Activated T-cell treated with anti-CD3 and anti-CD28 coated beads, Interleukin-2, amount 50 U/mL, for 72 hours (primary cell): ENCODE measurements around the gene MICALL2. TPM values are rescaled to one million over a fixed set of nuclear protein-coding genes. Genes with fewer than 3 reads are reported as not detected.

ENCODE experiments used
- ATAC-seq, 2 donors: fragments of 150-1000 bp; cut with Tn5 transposase; replicated peaks in 1 of 2; 2 replicates each; pipeline ENCODE4 v1.10.0; 2021; ENCODE audit warnings: moderate library complexity in 2 of 2, mild to moderate bottlenecking in 1 of 2
- DNase-seq, 2 donors: peaks; one replicate each; pipeline ENCODE4 v3.0.0; 2021 to 2022; ENCODE audit warnings: mixed read lengths in 1 of 2
- H3K27ac Mint-ChIP-seq: one replicate; pipeline ENCODE4 v1.8.0; 2022; ENCODE audit warnings: mild to moderate bottlenecking, moderate library complexity, mixed read lengths
- H3K27me3 Mint-ChIP-seq: one replicate; pipeline ENCODE4 v1.8.0; 2022; ENCODE audit warnings: low read depth, mixed read lengths
- H3K36me3 Mint-ChIP-seq, 2 donors: one replicate each; pipeline ENCODE4 v1.8.0; 2022; ENCODE audit warnings: mixed read lengths in 2 of 2, mild to moderate bottlenecking in 1 of 2; ENCODE audit not compliant: insufficient read depth in 2 of 2
- H3K4me1 Mint-ChIP-seq: one replicate; pipeline ENCODE4 v1.8.0; 2022; ENCODE audit warnings: low read depth, mixed read lengths
- H3K4me3 Mint-ChIP-seq, 2 donors: one replicate each; pipeline ENCODE4 v1.8.0; 2022; ENCODE audit warnings: mild to moderate bottlenecking in 2 of 2, mixed read lengths in 2 of 2, moderate library complexity in 2 of 2
- H3K9me3 Mint-ChIP-seq, 2 donors: one replicate each; pipeline ENCODE4 v1.8.0; 2022; ENCODE audit warnings: mixed read lengths in 2 of 2
- total RNA-seq, 2 donors: library from RNA; stranded (reverse); gene quantifications; one replicate each; pipeline ENCODE4 v1.2.3, GENCODE V29; 2022

MICALL2 gene
- total RNA-seq, 2 donors from 2014 or later: 3.5 to 3.7 TPM

GRCh38 chr7:1402110-1402790 lies 57.0 kb downstream of the MICALL2 start:
- DNase-seq (no peak), ATAC-seq (no peak)
- Mint-ChIP-seq H3K36me3 (peaks cover 0 to 3% of the 10 kb centered on the region in 2 donors), H3K4me1 (peaks cover 9% of the 10 kb centered on the region), H3K4me3 (no peak overlapping the region), H3K27me3 (peaks cover 55% of the 10 kb centered on the region), H3K27ac (no peak overlapping the region), H3K9me3 (peaks cover 0 to 4% of the 10 kb centered on the region in 2 donors)

- H3K9me3 Mint-ChIP-seq: peaks cover 4% of the 10 kb centered on the region in 2 donors
- H3K27me3 Mint-ChIP-seq: peaks cover 55% of the 10 kb centered on the region
- H3K4me1 Mint-ChIP-seq: peaks cover 9% of the 10 kb centered on the region
- ATAC-seq: no peak
- peaks cover 0 to 3% of the 10 kb centered on the region in 2 donors for H3K36me3 Mint-ChIP-seq
- H3K27ac Mint-ChIP-seq: no peak overlapping the region
- no peak for DNase-seq
- no peak overlapping the region for H3K4me3 Mint-ChIP-seq
Observed at GRCh38 chr7:1401011-1401410, 58.3 kb downstream of the MICALL2 start.

- DNase-seq: no peak
- peaks cover 0 to 3% of the 10 kb centered on the region in 2 donors for H3K36me3 Mint-ChIP-seq
- ATAC-seq: no peak
- H3K4me3 Mint-ChIP-seq: no peak overlapping the region
- H3K9me3 Mint-ChIP-seq: peaks cover 4% of the 10 kb centered on the region in 2 donors
- H3K27me3 Mint-ChIP-seq: peaks cover 55% of the 10 kb centered on the region
- no peak overlapping the region for H3K27ac Mint-ChIP-seq
- H3K4me1 Mint-ChIP-seq: peaks cover 9% of the 10 kb centered on the region
Observed at GRCh38 chr7:1400371-1400770, 58.9 kb downstream of the MICALL2 start.

- Mint-ChIP-seq H3K27me3 (peaks cover 34% of the 10 kb centered on the region), H3K27ac (no peak overlapping the region), H3K36me3 (peaks cover 0 to 3% of the 10 kb centered on the region in 2 donors), H3K9me3 (peaks cover 4% of the 10 kb centered on the region in 2 donors), H3K4me3 (no peak overlapping the region), H3K4me1 (no peaks in the 10 kb centered on the region)
- DNase-seq: no peak
- no peak for ATAC-seq
Observed at GRCh38 chr7:1397491-1398327, 61.6 kb downstream of the MICALL2 start.

GRCh38 chr7:1396195-1396594 lies 63.1 kb downstream of the MICALL2 start:
- peaks cover 19% of the 10 kb centered on the region for H3K27me3 Mint-ChIP-seq
- H3K4me3 Mint-ChIP-seq: no peak overlapping the region
- peaks cover 0 to 2% of the 10 kb centered on the region in 2 donors for H3K36me3 Mint-ChIP-seq
- H3K4me1 Mint-ChIP-seq: no peaks in the 10 kb centered on the region
- H3K27ac Mint-ChIP-seq: no peak overlapping the region
- peaks cover 0 to 4% of the 10 kb centered on the region in 2 donors for H3K9me3 Mint-ChIP-seq
- DNase-seq (no peak), ATAC-seq (no peak)

GRCh38 chr7:1395211-1396070 lies 63.8 kb downstream of the MICALL2 start:
- Mint-ChIP-seq H3K27me3 (peaks cover 11% of the 10 kb centered on the region), H3K36me3 (peaks cover 0 to 2% of the 10 kb centered on the region in 2 donors), H3K4me1 (no peaks in the 10 kb centered on the region), H3K27ac (no peak overlapping the region), H3K4me3 (no peak overlapping the region), H3K9me3 (peaks cover 0 to 4% of the 10 kb centered on the region in 2 donors)
- ATAC-seq: no peak
- DNase-seq: no peak

GRCh38 chr7:1394371-1394770 lies 64.9 kb downstream of the MICALL2 start:
- Mint-ChIP-seq H3K4me1 (no peaks in the 10 kb centered on the region), H3K9me3 (peaks cover 0 to 4% of the 10 kb centered on the region in 2 donors), H3K36me3 (peaks cover 0 to 2% of the 10 kb centered on the region in 2 donors), H3K4me3 (no peak overlapping the region), H3K27me3 (peaks cover 8% of the 10 kb centered on the region), H3K27ac (no peak overlapping the region)
- DNase-seq (no peak), ATAC-seq (no peak)

- Mint-ChIP-seq H3K9me3 (peaks cover 0 to 4% of the 10 kb centered on the region in 2 donors), H3K27ac (no peak overlapping the region), H3K4me3 (no peak overlapping the region), H3K27me3 (peaks cover under 1% of the 10 kb centered on the region), H3K36me3 (peaks cover 0 to 2% of the 10 kb centered on the region in 2 donors), H3K4me1 (no peaks in the 10 kb centered on the region)
- ATAC-seq (no peak), DNase-seq (no peak)
Observed at GRCh38 chr7:1393421-1393820, 65.8 kb downstream of the MICALL2 start.

- Mint-ChIP-seq H3K4me3 (no peak overlapping the region), H3K4me1 (no peaks in the 10 kb centered on the region)
- no peak for DNase-seq
Observed at GRCh38 chr7:1392556-1392955, 66.7 kb downstream of the MICALL2 start.

GRCh38 chr7:1391449-1391848 lies 67.8 kb downstream of the MICALL2 start:
- DNase-seq (no peak), ATAC-seq (no peak)
- Mint-ChIP-seq H3K27me3 (no peaks in the 10 kb centered on the region), H3K27ac (no peak overlapping the region), H3K9me3 (peaks cover 0 to 2% of the 10 kb centered on the region in 2 donors), H3K4me1 (no peaks in the 10 kb centered on the region), H3K36me3 (peaks cover 0 to 2% of the 10 kb centered on the region in 2 donors), H3K4me3 (no peak overlapping the region)

More at GRCh38 chr7:1392556-1392955, 66.7 kb downstream of the MICALL2 start:
- ATAC-seq: no peak
- Mint-ChIP-seq H3K27me3 (no peaks in the 10 kb centered on the region), H3K9me3 (peaks cover 0 to 4% of the 10 kb centered on the region in 2 donors), H3K36me3 (peaks cover 0 to 2% of the 10 kb centered on the region in 2 donors), H3K27ac (no peak overlapping the region)

GRCh38 chr7:1388703-1389335 lies 70.5 kb downstream of the MICALL2 start:
- ATAC-seq: no peak
- H3K27ac Mint-ChIP-seq: no peak overlapping the region
- H3K27me3 Mint-ChIP-seq: peaks cover 10% of the 10 kb centered on the region

GRCh38 chr7:1388021-1388702 lies 71.1 kb downstream of the MICALL2 start:
- Mint-ChIP-seq H3K36me3 (peaks cover 0 to 2% of the 10 kb centered on the region in 2 donors), H3K9me3 (no peaks in the 10 kb centered on the region), H3K4me1 (no peaks in the 10 kb centered on the region), H3K27me3 (peaks cover 10% of the 10 kb centered on the region), H3K4me3 (no peak overlapping the region), H3K27ac (no peak overlapping the region)
- ATAC-seq (no peak), DNase-seq (no peak)

More at GRCh38 chr7:1388703-1389335, 70.5 kb downstream of the MICALL2 start:
- Mint-ChIP-seq H3K9me3 (no peaks in the 10 kb centered on the region), H3K4me1 (no peaks in the 10 kb centered on the region), H3K4me3 (no peak overlapping the region), H3K36me3 (peaks cover 0 to 2% of the 10 kb centered on the region in 2 donors)
- DNase-seq: no peak
